A549 treated with AZD9567 at 1 μM for 4 hours (cell line): ENCODE results near the gene CACNG5. TPM values are rescaled to one million over a fixed set of nuclear protein-coding genes. Genes with fewer than 3 reads are reported as not detected.

Experiments used
- total RNA-seq: library from RNA; stranded (reverse); fragments of 200-300 nt; extraction: Qiagen RNA extraction; gene quantifications from 5 replicates; pipeline ENCODE4 v1.2.3, GENCODE V29; 2022; ENCODE audit not compliant: insufficient read depth

Gene CACNG5, protein sequence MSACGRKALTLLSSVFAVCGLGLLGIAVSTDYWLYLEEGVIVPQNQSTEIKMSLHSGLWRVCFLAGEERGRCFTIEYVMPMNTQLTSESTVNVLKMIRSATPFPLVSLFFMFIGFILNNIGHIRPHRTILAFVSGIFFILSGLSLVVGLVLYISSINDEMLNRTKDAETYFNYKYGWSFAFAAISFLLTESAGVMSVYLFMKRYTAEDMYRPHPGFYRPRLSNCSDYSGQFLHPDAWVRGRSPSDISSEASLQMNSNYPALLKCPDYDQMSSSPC
- not detected in 5 replicates for total RNA-seq

DNA sequence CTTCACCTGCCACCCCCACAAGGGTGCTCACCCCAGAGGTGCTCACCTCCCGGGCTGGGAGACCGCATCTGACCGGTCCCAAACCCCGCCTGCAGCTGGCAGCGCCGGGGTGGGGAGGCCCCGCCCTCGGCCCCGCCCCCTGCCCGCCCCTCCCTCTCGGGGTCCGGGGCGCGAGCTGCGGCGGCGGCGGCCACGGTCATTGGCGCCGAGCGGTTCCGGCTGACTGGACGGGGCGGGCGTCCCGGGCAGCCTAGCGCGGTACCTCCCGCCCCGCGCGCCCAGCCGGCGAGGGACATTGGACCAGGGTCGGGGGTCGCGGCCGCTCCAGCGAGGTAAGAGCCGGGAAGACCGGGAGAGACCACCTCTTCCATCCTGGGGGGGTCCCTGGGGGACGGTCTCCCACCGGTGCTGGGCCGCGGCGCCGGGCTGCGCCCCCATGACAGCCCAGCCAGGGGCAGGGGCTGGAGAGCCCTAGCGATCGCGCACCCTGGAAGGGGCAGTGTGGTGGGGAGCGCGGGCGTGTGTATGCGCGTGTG, at the start of gene CACNG5:
Gene CACNG5, plus strand, starts transcription at position 199 of the 536 bp plus-strand sequence. CDS start 42,216 bp downstream, outside the sequence.

Other genes starting within 250 kb of the CACNG5 start
- gene CACNG4, start 129.6 kb downstream of the CACNG5 start, total RNA-seq: 10.1 to 13.5 TPM (median 11.4 TPM) in 5 replicates
- gene CACNG1, start 209.4 kb downstream of the CACNG5 start, total RNA-seq: 0.06 to 2.3 TPM (median 0.16 TPM) in 5 replicates